Measurements from ENCODE around the gene CFAP410. TPM values are rescaled to one million over a fixed set of nuclear protein-coding genes. Genes with fewer than 3 reads are reported as not detected.

The CFAP410 gene
- total RNA-seq, 1 donor from 2014 or later, result 12.0 TPM

GRCh38 chr21:44321846-44322450 lies 17.2 kb downstream of the CFAP410 start:
- Histone ChIP-seq H3K36me3 (peaks cover 97% of the 10 kb centered on the region), H3K4me3 (no peak overlapping the region), H3K27ac (replicated peaks) (no peak overlapping the region), H3K27me3 (ENCODE audit: low read depth) (no peaks in the 10 kb centered on the region), H3K4me1 (no peaks in the 10 kb centered on the region), H3K9me3 (replicated peaks) (no peaks in the 10 kb centered on the region)
- intact Hi-C loops (cut with micrococcal nuclease), result no loop called here
- TF ChIP-seq CTCF (IDR thresholded peaks at IDR 0.05; ENCODE audit: borderline replicate concordance), result no peak
- no peak for DNase-seq

- intact Hi-C loops (cut with micrococcal nuclease), result no loop called here
- Histone ChIP-seq H3K9me3 (replicated peaks) (no peaks in the 10 kb centered on the region), H3K4me1 (no peaks in the 10 kb centered on the region), H3K4me3 (no peak overlapping the region), H3K27me3 (ENCODE audit: low read depth) (no peaks in the 10 kb centered on the region), H3K36me3 (peaks cover 95% of the 10 kb centered on the region), H3K27ac (replicated peaks) (no peak overlapping the region)
- no peak for TF ChIP-seq CTCF (IDR thresholded peaks at IDR 0.05; ENCODE audit: borderline replicate concordance)
- DNase-seq, result no peak
Observed at GRCh38 chr21:44320847-44321246, 18.3 kb downstream of the CFAP410 start.

GRCh38 chr21:44319407-44320065 lies 19.7 kb downstream of the CFAP410 start:
- no peak overlapping the region for H3K27ac ChIP-seq (replicated peaks)
- H3K4me1 ChIP-seq, result no peaks in the 10 kb centered on the region
- H3K4me3 ChIP-seq, result no peak overlapping the region
- no peak for DNase-seq
- intact Hi-C loops (cut with micrococcal nuclease), result no loop called here
- TF ChIP-seq CTCF (IDR thresholded peaks at IDR 0.05; ENCODE audit: borderline replicate concordance), result no peak
- no peaks in the 10 kb centered on the region for H3K9me3 ChIP-seq (replicated peaks)
- H3K27me3 ChIP-seq (ENCODE audit: low read depth), result no peaks in the 10 kb centered on the region
- peaks cover 93% of the 10 kb centered on the region for H3K36me3 ChIP-seq

- Histone ChIP-seq H3K9me3 (replicated peaks) (no peaks in the 10 kb centered on the region), H3K27me3 (ENCODE audit: low read depth) (no peaks in the 10 kb centered on the region), H3K27ac (replicated peaks) (no peak overlapping the region), H3K4me3 (no peak overlapping the region), H3K36me3 (peaks cover 91% of the 10 kb centered on the region), H3K4me1 (no peaks in the 10 kb centered on the region)
- no peak for DNase-seq
- no peak for TF ChIP-seq CTCF (IDR thresholded peaks at IDR 0.05; ENCODE audit: borderline replicate concordance)
- intact Hi-C loops (cut with micrococcal nuclease), result no loop called here
Observed at GRCh38 chr21:44318489-44319285, 20.5 kb downstream of the CFAP410 start.

- intact Hi-C loops (cut with micrococcal nuclease), result no loop called here
- DNase-seq, result no peak
- peaks cover 92% of the 10 kb centered on the region for H3K36me3 ChIP-seq
- H3K27me3 ChIP-seq (ENCODE audit: low read depth), result no peaks in the 10 kb centered on the region
- H3K4me1 ChIP-seq, result no peaks in the 10 kb centered on the region
- no peaks in the 10 kb centered on the region for H3K9me3 ChIP-seq (replicated peaks)
- no peak for TF ChIP-seq CTCF (IDR thresholded peaks at IDR 0.05; ENCODE audit: borderline replicate concordance)
- no peak overlapping the region for H3K4me3 ChIP-seq
- H3K27ac ChIP-seq (replicated peaks), result no peak overlapping the region
Observed at GRCh38 chr21:44317871-44318270, 21.3 kb downstream of the CFAP410 start.

Data from left ventricle myocardium inferior (tissue), 1 donor.